ENCODE data around the gene ARFGAP2. TPM values are rescaled to one million over a fixed set of nuclear protein-coding genes. Genes with fewer than 3 reads are reported as not detected.
A peak's percentile ranks its signal among the peaks of the same experiment; 100 is the strongest.

Gene ARFGAP2
- total and polyA plus RNA-seq, 2 of the 8 experiments (the other 6 are each of a cell fraction or from before 2014, with no cell fraction given), result 50.2 to 64.0 TPM

DNA sequence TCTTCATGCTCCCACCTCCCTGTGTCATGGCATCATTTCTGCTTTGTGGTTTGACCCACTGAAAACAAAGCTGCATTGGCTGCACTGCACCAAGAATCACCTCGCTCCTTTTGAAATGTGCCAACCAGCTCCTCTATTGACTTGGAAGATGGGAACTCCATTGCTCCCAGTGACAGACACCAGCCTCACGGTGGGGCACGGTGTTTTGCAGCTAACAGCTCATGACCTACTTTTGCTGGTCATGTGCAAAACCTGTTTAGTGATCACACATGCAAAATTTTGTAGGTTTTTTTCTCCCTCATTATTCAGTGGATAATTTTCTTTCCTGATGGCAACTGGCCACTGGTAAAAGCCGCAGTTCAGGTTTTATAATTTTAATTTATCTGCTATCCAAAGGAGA, 36.8 kb downstream of the ARFGAP2 start:
- Histone ChIP-seq H3K14ac (ENCODE audit: insufficient read length) (no peak overlapping the region), H3K27ac (ENCODE audit: low read depth, low read length) (no peak overlapping the region), H3K4ac (replicated peaks; ENCODE audit: insufficient read length, low read depth, low read length) (no peak overlapping the region), H2AFZ (ENCODE audit: low read length) (no peak overlapping the region), H2BK20ac (ENCODE audit: low read length) (no peak overlapping the region), H3K36me3 (ENCODE audit: control insufficient read depth in 2 of 4, insufficient read depth in 4 of 4, low read length in 3 of 4) (peaks cover 0 to 2% (median 0%) of the 10 kb centered on the region in 4 experiments; a peak in 1 of 8 replicates), H3K4me2 (ENCODE audit: insufficient read depth in 1 of 2, low read depth in 2 of 2, low read length in 2 of 2) (no peak overlapping the region), H3K79me1 (ENCODE audit: low read depth, low read length) (no peaks in the 10 kb centered on the region), H2BK15ac (ENCODE audit: low read length) (0 out of 2 replicates have a peak overlapping the region, but pooled peaks have one; percentile 8), H4K91ac (replicated peaks; ENCODE audit: insufficient read length, low read length) (no peak overlapping the region), H3K79me2 (ENCODE audit: control insufficient read depth in 1 of 2, insufficient read depth in 2 of 2, low read length in 2 of 2) (no peaks in the 10 kb centered on the region), H3K4me3 (ENCODE audit: extremely low read depth in 1 of 4, insufficient read depth in 2 of 4, low read depth in 3 of 4, low read length in 4 of 4) (no peak overlapping the region), H2BK120ac (replicated peaks; ENCODE audit: low read depth, low read length) (no peak overlapping the region), H4K8ac (ENCODE audit: extremely low read depth, insufficient read depth, low read length) (no peak overlapping the region; the same call in 1 of the 2 replicates), H3K23me2 (ENCODE audit: low read depth, low read length) (no peaks in the 10 kb centered on the region; the same call in 1 of the 2 replicates), H2BK12ac (ENCODE audit: low read depth, low read length) (no peak overlapping the region; the same call in 1 of the 2 replicates), H2BK5ac (ENCODE audit: low read depth, low read length) (no peak overlapping the region), H3K27me3 (replicated peaks in 1 of 4; ENCODE audit: control insufficient read depth in 3 of 4, extremely low read depth in 1 of 4, insufficient read depth in 3 of 4, low read length in 3 of 4) (no peaks in the 10 kb centered on the region), H3K9ac (replicated peaks in 1 of 4; ENCODE audit: extremely low read depth in 1 of 4, low read depth in 3 of 4, low read length in 3 of 4) (no peak overlapping the region), H4K20me1 (replicated peaks in 1 of 2; ENCODE audit: control insufficient read depth in 1 of 2, insufficient read depth in 2 of 2, low read length in 2 of 2) (no peaks in the 10 kb centered on the region), H3K23ac (ENCODE audit: insufficient read length) (no peak overlapping the region), H3K56ac (replicated peaks; ENCODE audit: insufficient read length, low read depth, low read length) (no peak overlapping the region), H2AK5ac (ENCODE audit: low read depth, low read length) (no peak overlapping the region), H4K5ac (ENCODE audit: insufficient read length, low read depth, low read length) (no peak overlapping the region), H3K4me1 (replicated peaks in 1 of 4; ENCODE audit: control insufficient read depth in 3 of 4, insufficient read depth in 4 of 4, low read length in 3 of 4) (peaks cover 0 to 2% (median 0%) of the 10 kb centered on the region in 4 experiments; a peak in 1 of 7 replicates), H3K18ac (ENCODE audit: extremely low read depth, low read length) (no peak overlapping the region), H3K9me3 (ENCODE audit: insufficient read depth in 2 of 2, low read depth in 1 of 2, low read length in 1 of 2) (no peaks in the 10 kb centered on the region)
- POLR2A ChIA-PET (ENCODE audit: partially characterized antibody), result interaction anchor here (0.6 to 1.0 kb wide), 2 partner anchors 23 to 556 kb away, joined by 3 to 5 read pairs; no protein-coding TSS in a partner anchor
- no peak for DNase-seq (ENCODE audit: low read depth in 1 of 2, low spot score in 2 of 2)
- CTCF ChIA-PET (ENCODE audit: partially characterized antibody), result interaction anchor here (0.6 to 8.0 kb wide), 8 partner anchors 13 to 330 kb away, joined by 3 to 54 read pairs (median 4); no protein-coding TSS in a partner anchor
- no peak for TF ChIP-seq RBBP5 (IDR thresholded peaks at IDR 0.05; ENCODE audit: borderline replicate concordance, low read depth, low read length)
- TF ChIP-seq, protein P1, sequence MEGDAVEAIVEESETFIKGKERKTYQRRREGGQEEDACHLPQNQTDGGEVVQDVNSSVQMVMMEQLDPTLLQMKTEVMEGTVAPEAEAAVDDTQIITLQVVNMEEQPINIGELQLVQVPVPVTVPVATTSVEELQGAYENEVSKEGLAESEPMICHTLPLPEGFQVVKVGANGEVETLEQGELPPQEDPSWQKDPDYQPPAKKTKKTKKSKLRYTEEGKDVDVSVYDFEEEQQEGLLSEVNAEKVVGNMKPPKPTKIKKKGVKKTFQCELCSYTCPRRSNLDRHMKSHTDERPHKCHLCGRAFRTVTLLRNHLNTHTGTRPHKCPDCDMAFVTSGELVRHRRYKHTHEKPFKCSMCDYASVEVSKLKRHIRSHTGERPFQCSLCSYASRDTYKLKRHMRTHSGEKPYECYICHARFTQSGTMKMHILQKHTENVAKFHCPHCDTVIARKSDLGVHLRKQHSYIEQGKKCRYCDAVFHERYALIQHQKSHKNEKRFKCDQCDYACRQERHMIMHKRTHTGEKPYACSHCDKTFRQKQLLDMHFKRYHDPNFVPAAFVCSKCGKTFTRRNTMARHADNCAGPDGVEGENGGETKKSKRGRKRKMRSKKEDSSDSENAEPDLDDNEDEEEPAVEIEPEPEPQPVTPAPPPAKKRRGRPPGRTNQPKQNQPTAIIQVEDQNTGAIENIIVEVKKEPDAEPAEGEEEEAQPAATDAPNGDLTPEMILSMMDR (IDR thresholded peaks at IDR 0.05; ENCODE audit: control extremely low read depth in 1 of 3, insufficient read depth in 1 of 3, low read depth in 1 of 3, low read length in 3 of 3), result no peak
- no peak for TF ChIP-seq SP4 (IDR thresholded peaks at IDR 0.05; ENCODE audit: low read length)
- TF ChIP-seq, protein P2, sequence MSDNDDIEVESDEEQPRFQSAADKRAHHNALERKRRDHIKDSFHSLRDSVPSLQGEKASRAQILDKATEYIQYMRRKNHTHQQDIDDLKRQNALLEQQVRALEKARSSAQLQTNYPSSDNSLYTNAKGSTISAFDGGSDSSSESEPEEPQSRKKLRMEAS (IDR thresholded peaks at IDR 0.05), result no peak
- TF ChIP-seq SIX5 (IDR thresholded peaks at IDR 0.05; ENCODE audit: low read depth, low read length), result no peak
- no peak for TF ChIP-seq GABPA (IDR thresholded peaks at IDR 0.05; ENCODE audit: borderline replicate concordance, insufficient read depth, low read length)
- no peak for TF ChIP-seq SIN3A (conservative IDR thresholded peaks at IDR 0.05 in 1 of 2, IDR thresholded peaks at IDR 0.05 in 1 of 2; ENCODE audit: low read depth in 1 of 2, low read length in 2 of 2)
- TF ChIP-seq BRCA1 (IDR thresholded peaks at IDR 0.05; ENCODE audit: low read depth, low read length), result no peak
- 93% methylated on average over 4 of the region's 4 CpGs; no CpG with 5 or more reads in 1 of the 2 experiments for WGBS, 2 experiments (ENCODE audit: extremely low coverage in 1 of 2, insufficient coverage in 1 of 2, insufficient read length in 1 of 2, insufficient replicate concordance in 2 of 2, low coverage in 1 of 2, low lambda C conversion rate in 2 of 2, missing lambda C conversion rate in 1 of 2)
- no peak for FAIRE-seq
